Gastroesophageal sphincter (tissue), 3 donors: Measurements from ENCODE around the gene GSTA4.

Experiments
- CTCF ChIP-seq, 4 experiments: fragments of 200-600 bp in 2 of 4; fragments of 450-650 bp in 2 of 4; sonication (generic) in 1 of 4; IDR thresholded peaks; one replicate each; pipeline ENCODE4 v1.5.1; 2017 to 2019; ENCODE audit warnings: antibody characterized with exemption in 4 of 4, mild to moderate bottlenecking in 2 of 4, moderate library complexity in 2 of 4
- POLR2AphosphoS5 ChIP-seq: sonication (generic); formaldehyde crosslinking; IDR thresholded peaks from one replicate; pipeline ENCODE4 v1.6.1; 2017; ENCODE audit warnings: antibody characterized with exemption

- TF ChIP-seq POLR2AphosphoS5 = no peak
- TF ChIP-seq CTCF (IDR thresholded peaks at IDR 0.05) = no peak
Measured at GRCh38 chr6:52982680-52983079, 12.4 kb downstream of the GSTA4 start.
